A673 (cell line): ENCODE data around the gene SEC23A.

Source experiments
- EZH2 ChIP-seq: fragments of 200-600 bp; sonication (generic); IDR thresholded peaks from 2 replicates; pipeline ENCODE4 v1.6.1; 2017; ENCODE audit warnings: borderline replicate concordance, low read depth, mild to moderate bottlenecking, mixed read lengths, antibody characterized with exemption, low read length; ENCODE audit not compliant: poor library complexity, severe bottlenecking
- TF ChIP-seq, protein P1 (sequence below): fragments of 300-800, 200-600 bp; sonication (generic); conservative IDR thresholded peaks from 2 replicates; pipeline ENCODE4 v1.5.1; 2017; ENCODE audit warnings: low read depth, mild to moderate bottlenecking, antibody characterized with exemption, low read length, moderate library complexity, mixed read lengths

DNA sequence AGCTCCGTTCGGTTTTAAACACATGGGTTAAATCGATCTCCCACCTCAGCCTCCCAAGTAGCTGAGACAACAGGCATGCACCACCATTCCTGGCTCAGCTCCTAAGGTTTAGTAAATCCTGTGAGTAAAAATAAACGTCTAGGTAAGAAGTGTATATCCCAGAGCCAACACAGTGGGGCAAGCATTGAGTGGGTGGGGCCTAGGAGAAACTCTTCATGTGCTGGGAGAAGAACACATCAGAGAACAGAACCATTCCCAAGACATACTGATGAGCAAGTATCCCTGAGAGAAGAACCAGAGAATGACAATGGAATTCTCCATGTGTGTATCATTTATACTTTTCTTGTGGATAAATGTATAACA lies 86.3 kb downstream of the SEC23A start:
- TF ChIP-seq, protein P1, sequence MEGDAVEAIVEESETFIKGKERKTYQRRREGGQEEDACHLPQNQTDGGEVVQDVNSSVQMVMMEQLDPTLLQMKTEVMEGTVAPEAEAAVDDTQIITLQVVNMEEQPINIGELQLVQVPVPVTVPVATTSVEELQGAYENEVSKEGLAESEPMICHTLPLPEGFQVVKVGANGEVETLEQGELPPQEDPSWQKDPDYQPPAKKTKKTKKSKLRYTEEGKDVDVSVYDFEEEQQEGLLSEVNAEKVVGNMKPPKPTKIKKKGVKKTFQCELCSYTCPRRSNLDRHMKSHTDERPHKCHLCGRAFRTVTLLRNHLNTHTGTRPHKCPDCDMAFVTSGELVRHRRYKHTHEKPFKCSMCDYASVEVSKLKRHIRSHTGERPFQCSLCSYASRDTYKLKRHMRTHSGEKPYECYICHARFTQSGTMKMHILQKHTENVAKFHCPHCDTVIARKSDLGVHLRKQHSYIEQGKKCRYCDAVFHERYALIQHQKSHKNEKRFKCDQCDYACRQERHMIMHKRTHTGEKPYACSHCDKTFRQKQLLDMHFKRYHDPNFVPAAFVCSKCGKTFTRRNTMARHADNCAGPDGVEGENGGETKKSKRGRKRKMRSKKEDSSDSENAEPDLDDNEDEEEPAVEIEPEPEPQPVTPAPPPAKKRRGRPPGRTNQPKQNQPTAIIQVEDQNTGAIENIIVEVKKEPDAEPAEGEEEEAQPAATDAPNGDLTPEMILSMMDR = no peak
- TF ChIP-seq EZH2 = no peak
